Effector memory CD4-positive, alpha-beta T cell (primary cell): ENCODE results near the gene NUBPL.
"Not testable (repeated sequence)": the region's sequence is repeated elsewhere in the genome, so short reads cannot be mapped to it uniquely, and the experiment has no call there.

Source experiments
- DNase-seq, 3 donors: peaks; one replicate each; pipeline ENCODE4 v3.0.0-alpha.2; 2020
- H3K27ac ChIP-seq: 2 replicates; pipeline ENCODE4 v1.7.0; 2013; ENCODE audit warnings: mild to moderate bottlenecking, low read length, moderate library complexity; ENCODE audit not compliant: insufficient read depth, poor library complexity, severe bottlenecking
- H3K27me3 ChIP-seq: replicated peaks from 2 replicates; pipeline ENCODE4 v1.7.0; 2013; ENCODE audit warnings: mild to moderate bottlenecking, low read length; ENCODE audit not compliant: insufficient read depth, control insufficient read depth, poor library complexity, severe bottlenecking
- H3K36me3 ChIP-seq: 2 replicates; pipeline ENCODE4 v1.7.0; 2013; ENCODE audit warnings: mild to moderate bottlenecking, low read length, moderate library complexity; ENCODE audit not compliant: control insufficient read depth, insufficient read depth
- H3K4me1 ChIP-seq: 2 replicates; pipeline ENCODE4 v1.7.0; 2013; ENCODE audit warnings: low read length, mild to moderate bottlenecking; ENCODE audit not compliant: control insufficient read depth, insufficient read depth, poor library complexity, severe bottlenecking
- H3K4me3 ChIP-seq: 2 replicates; pipeline ENCODE4 v1.7.0; 2013; ENCODE audit warnings: low read length, low read depth, mild to moderate bottlenecking; ENCODE audit not compliant: insufficient read depth, poor library complexity, severe bottlenecking
- H3K9me3 ChIP-seq: 2 replicates; pipeline ENCODE4 v1.7.0; 2013; ENCODE audit warnings: mild to moderate bottlenecking, low read length, moderate library complexity; ENCODE audit not compliant: control insufficient read depth

NUBPL gene

GRCh38 chr14:31843361-31844091, 282.3 kb downstream of the NUBPL start:
- H3K4me3 ChIP-seq: no peak overlapping the region
- no peak for DNase-seq
- no peaks in the 10 kb centered on the region for H3K4me1 ChIP-seq

GRCh38 chr14:31854508-31855075, 293.4 kb downstream of the NUBPL start:
- Histone ChIP-seq H3K36me3 (no peaks in the 10 kb centered on the region), H3K27me3 (no peaks in the 10 kb centered on the region), H3K27ac (no peak overlapping the region), H3K9me3 (no peaks in the 10 kb centered on the region), H3K4me3 (no peak overlapping the region), H3K4me1 (no peaks in the 10 kb centered on the region)
- DNase-seq: no peak

More at GRCh38 chr14:31843361-31844091, 282.3 kb downstream of the NUBPL start:
- Histone ChIP-seq H3K27me3 (no peaks in the 10 kb centered on the region), H3K36me3 (no peaks in the 10 kb centered on the region), H3K9me3 (no peaks in the 10 kb centered on the region), H3K27ac (no peak overlapping the region)

GRCh38 chr14:31855262-31855661, 294.1 kb downstream of the NUBPL start:
- H3K36me3 ChIP-seq: no peaks in the 10 kb centered on the region
- no peak overlapping the region for H3K27ac ChIP-seq
- no peaks in the 10 kb centered on the region for H3K4me1 ChIP-seq
- H3K4me3 ChIP-seq: no peak overlapping the region
- no peaks in the 10 kb centered on the region for H3K9me3 ChIP-seq
- no peak for DNase-seq
- no peaks in the 10 kb centered on the region for H3K27me3 ChIP-seq

GRCh38 chr14:31856003-31856402, 294.8 kb downstream of the NUBPL start:
- H3K27ac ChIP-seq, DNase-seq, H3K9me3 ChIP-seq, H3K27me3 ChIP-seq, H3K4me1 ChIP-seq, H3K4me3 ChIP-seq, H3K36me3 ChIP-seq: not testable (repeated sequence)

GRCh38 chr14:31858868-31859267, 297.7 kb downstream of the NUBPL start:
- DNase-seq: no peak
- no peaks in the 10 kb centered on the region for H3K4me1 ChIP-seq
- no peak overlapping the region for H3K4me3 ChIP-seq

GRCh38 chr14:31864937-31865855, 304.0 kb downstream of the NUBPL start:
- Histone ChIP-seq H3K36me3 (no peaks in the 10 kb centered on the region), H3K4me1 (no peaks in the 10 kb centered on the region), H3K9me3 (peaks cover 4% of the 10 kb centered on the region), H3K4me3 (no peak overlapping the region), H3K27me3 (no peaks in the 10 kb centered on the region), H3K27ac (no peak overlapping the region)
- no peak for DNase-seq

More at GRCh38 chr14:31858868-31859267, 297.7 kb downstream of the NUBPL start:
- H3K27me3 ChIP-seq: no peaks in the 10 kb centered on the region
- no peak overlapping the region for H3K27ac ChIP-seq
- no peaks in the 10 kb centered on the region for H3K36me3 ChIP-seq
- H3K9me3 ChIP-seq: no peaks in the 10 kb centered on the region

GRCh38 chr14:31867570-31867969, 306.4 kb downstream of the NUBPL start:
- Histone ChIP-seq H3K27ac (no peak overlapping the region), H3K4me1 (no peaks in the 10 kb centered on the region), H3K27me3 (no peaks in the 10 kb centered on the region), H3K4me3 (no peak overlapping the region), H3K9me3 (peaks cover 4% of the 10 kb centered on the region), H3K36me3 (no peaks in the 10 kb centered on the region)
- DNase-seq: no peak

- H3K27me3 ChIP-seq, DNase-seq, H3K27ac ChIP-seq, H3K9me3 ChIP-seq, H3K4me1 ChIP-seq, H3K4me3 ChIP-seq, H3K36me3 ChIP-seq: not testable (repeated sequence)
Measured at GRCh38 chr14:31868096-31868495, 306.9 kb downstream of the NUBPL start.

- DNase-seq: no peak
- no peaks in the 10 kb centered on the region for H3K36me3 ChIP-seq
- no peaks in the 10 kb centered on the region for H3K4me1 ChIP-seq
- no peak overlapping the region for H3K27ac ChIP-seq
- no peak overlapping the region for H3K4me3 ChIP-seq
- no peaks in the 10 kb centered on the region for H3K27me3 ChIP-seq
- H3K9me3 ChIP-seq: no peaks in the 10 kb centered on the region
Measured at GRCh38 chr14:31876741-31877140, 315.5 kb downstream of the NUBPL start.
